GM13977 (cell line): ENCODE measurements around the gene DHDH.

Experiments
- DNase-seq: peaks from one replicate; pipeline ENCODE4 v3.0.0; 2012; ENCODE audit warnings: low spot score
- in situ Hi-C: fragments of 300-500 bp; cut with MboI; formaldehyde crosslinking; loops from one replicate; pipeline ENCODE4 v1.12.0; 2022; ENCODE audit warnings: low sequenced_read_pairs, low pct_unique_long_range_greater_than_20kb, mixed read lengths, inconsistent platforms; ENCODE audit not compliant: unreplicated experiment
- TF ChIP-seq, protein P1 (sequence below): IDR thresholded peaks from 2 replicates; pipeline ENCODE4 v1.5.1; 2012; ENCODE audit warnings: mild to moderate bottlenecking, control low read depth; ENCODE audit not compliant: insufficient read depth; ENCODE audit errors: extremely low read depth, missing control alignments

The DHDH gene

DNA sequence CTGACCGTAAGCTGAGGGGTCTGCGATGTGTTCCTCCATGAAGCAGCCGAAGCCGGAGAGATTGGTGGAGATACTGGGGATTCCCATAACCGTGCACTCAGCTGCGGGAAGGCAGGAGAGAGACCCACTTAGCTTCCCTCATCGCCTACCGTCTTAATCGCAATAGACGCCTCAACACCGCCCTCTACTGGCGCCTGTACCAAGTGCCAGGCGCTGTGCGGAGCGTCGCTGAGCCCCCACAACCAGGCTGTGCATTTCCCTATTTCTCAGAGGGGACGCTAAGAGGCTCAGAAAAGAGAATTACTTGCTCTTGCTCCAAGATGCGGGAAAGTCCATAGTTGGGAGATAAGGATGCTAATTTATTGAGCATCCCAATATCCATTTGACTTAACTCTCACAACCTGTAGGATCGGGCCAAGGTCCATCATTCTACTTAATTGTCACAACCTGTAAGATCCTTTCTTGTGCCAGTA is 37.5 kb downstream of the DHDH start:
- TF ChIP-seq, protein P1, sequence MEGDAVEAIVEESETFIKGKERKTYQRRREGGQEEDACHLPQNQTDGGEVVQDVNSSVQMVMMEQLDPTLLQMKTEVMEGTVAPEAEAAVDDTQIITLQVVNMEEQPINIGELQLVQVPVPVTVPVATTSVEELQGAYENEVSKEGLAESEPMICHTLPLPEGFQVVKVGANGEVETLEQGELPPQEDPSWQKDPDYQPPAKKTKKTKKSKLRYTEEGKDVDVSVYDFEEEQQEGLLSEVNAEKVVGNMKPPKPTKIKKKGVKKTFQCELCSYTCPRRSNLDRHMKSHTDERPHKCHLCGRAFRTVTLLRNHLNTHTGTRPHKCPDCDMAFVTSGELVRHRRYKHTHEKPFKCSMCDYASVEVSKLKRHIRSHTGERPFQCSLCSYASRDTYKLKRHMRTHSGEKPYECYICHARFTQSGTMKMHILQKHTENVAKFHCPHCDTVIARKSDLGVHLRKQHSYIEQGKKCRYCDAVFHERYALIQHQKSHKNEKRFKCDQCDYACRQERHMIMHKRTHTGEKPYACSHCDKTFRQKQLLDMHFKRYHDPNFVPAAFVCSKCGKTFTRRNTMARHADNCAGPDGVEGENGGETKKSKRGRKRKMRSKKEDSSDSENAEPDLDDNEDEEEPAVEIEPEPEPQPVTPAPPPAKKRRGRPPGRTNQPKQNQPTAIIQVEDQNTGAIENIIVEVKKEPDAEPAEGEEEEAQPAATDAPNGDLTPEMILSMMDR, result peak; percentile 95
- in situ Hi-C loops, result loop anchor here (25.0 kb wide), 2 partner anchors 109 to 334 kb away; partner anchors contain the start of genes CA11, DBP, PLEKHA4 and PPP1R15A
- DNase-seq, result peak; percentile 81

DNA sequence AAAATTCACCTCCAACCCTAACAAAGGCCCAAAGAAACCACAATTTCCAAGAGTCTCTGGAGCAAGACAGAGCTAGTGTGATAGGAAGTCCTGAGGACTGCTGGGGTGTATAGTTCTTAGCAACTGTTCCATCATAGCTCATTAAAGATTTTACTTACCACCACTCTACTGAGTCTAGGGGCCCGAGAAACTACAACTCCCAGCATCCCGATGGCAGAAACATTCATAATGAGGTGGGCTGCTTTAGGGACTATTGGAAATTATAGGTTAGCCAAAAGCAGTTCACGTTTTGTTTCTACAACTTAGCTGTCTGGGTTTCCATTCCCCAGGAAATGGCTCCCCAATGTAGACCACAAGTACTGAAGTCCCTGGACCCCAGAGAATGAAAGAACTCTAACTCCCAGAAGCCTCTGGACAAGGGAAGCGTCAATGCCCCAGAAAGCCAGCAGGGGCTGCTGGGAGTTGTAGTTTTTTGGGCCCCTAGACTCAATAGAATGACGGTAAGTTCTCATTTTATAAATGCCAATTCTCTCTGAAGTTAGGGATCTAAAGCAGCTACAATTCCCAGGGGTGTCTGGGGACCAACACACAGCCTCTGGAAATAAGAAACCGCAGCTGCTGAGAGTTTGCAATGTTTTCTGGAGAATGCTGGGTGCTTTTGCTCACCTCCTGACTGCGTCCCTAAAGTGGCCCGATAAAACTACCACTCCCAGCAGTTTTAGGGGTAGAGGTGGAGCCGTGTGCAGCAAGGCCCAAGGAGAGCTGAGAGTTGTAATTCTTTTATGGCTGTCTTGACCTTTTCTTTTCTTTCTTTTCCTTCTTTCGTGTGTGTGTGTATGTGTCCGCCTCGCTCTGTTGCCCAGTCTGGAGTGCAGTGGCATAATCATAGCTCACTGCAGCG is 42.7 kb downstream of the DHDH start:
- in situ Hi-C loops, result no loop called here
- no peak for DNase-seq
- TF ChIP-seq, protein P1, result no peak

DNA sequence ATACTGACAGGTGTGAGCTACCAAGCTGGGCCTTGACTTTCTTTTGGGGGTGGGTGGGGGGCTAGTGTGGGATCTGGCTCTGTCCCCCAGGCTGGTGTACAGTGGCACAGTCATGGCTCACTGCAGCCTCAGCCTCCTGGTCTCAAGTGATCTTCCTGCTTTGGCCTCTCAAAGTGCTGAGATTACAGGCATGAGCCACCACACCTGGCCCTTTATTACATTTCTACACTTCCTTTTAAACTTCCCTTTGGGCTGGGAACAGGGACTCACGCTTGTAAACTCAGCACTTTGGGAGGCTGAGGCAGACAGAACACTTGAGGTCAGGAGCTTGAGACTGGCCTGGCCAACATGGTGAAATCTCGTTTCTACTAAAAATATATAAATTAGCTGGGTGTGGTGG is 43.6 kb downstream of the DHDH start:
- TF ChIP-seq, protein P1, result no peak
- no peak for DNase-seq
- in situ Hi-C loops, result no loop called here

DNA sequence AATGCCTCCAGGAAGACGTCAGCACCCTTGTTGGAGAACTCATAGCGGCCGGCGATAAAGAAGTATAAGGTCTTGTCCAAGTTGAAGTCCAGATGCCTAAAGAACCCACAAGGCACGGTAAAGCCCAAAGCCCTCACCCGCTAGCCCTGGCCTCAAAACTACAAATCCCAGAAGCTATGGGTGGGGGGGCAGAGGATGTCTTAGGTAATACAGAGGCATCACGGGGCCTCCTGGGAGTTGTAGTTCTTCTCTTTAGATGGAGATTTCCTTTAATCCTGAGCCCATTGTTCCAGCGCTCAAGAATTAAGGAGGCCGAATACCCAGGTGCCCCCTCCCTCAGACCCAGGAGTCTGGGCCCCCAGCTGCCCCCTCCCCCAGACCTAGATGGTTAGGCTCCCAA is 48.8 kb downstream of the DHDH start:
- TF ChIP-seq, protein P1, result no peak
- in situ Hi-C loops, result no loop called here
- no peak for DNase-seq

DNA sequence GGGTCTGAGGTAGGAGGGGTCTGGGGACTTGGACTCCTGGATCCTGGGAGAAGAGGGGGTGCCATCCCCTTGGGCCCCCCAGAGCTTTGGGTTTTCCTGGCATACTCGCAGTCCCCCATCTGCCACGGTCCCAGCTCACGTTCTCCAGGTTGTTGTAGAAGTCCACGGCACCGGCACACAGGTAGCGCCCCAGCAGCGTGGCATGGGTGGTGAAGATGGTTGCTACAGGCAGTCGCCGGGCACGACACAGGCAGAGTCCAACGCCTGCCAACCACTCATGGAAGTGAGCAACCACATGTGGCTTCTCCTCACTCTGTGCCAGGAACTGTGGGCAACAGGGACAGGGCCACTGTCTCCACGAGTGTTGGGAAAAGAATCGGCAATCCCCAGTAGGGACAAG is 52.2 kb downstream of the DHDH start:
- TF ChIP-seq, protein P1, result no peak
- in situ Hi-C loops, result no loop called here
- no peak for DNase-seq

DNA sequence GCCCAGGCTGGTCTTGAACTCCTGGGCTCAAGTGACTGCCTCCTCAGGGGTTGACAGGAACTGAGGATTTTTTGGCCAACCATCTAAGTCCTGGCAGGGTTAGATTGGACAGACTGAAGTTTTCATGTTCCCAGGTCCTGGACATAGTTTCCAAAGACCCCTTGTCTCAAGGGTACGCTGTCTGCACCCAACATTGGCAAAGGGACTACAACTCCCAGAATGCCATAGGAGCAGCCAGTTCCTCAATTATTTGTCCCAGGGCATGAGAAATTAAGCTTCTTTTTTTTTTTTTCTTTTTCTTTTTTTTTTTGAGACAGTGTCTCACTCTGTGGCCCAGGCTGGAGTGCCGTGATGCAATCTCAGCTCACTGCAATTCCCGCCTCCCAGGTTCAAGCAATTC is 52.7 kb downstream of the DHDH start:
- TF ChIP-seq, protein P1, result no peak
- no peak for DNase-seq
- in situ Hi-C loops, result no loop called here
